Measurements from ENCODE around the gene RABL6. TPM values are rescaled to one million over a fixed set of nuclear protein-coding genes. Genes with fewer than 3 reads are reported as not detected.
A peak's percentile ranks its signal among the peaks of the same experiment; 100 is the strongest.

Gene RABL6
- total and polyA plus RNA-seq, 8 donors = 49.5 to 80.8 (median 62.3) TPM

GRCh38 chr9:136849960-136850865 lies 42.5 kb downstream of the RABL6 start:
- TF ChIP-seq CTCF (IDR thresholded peaks at IDR 0.05) = no peak

DNA sequence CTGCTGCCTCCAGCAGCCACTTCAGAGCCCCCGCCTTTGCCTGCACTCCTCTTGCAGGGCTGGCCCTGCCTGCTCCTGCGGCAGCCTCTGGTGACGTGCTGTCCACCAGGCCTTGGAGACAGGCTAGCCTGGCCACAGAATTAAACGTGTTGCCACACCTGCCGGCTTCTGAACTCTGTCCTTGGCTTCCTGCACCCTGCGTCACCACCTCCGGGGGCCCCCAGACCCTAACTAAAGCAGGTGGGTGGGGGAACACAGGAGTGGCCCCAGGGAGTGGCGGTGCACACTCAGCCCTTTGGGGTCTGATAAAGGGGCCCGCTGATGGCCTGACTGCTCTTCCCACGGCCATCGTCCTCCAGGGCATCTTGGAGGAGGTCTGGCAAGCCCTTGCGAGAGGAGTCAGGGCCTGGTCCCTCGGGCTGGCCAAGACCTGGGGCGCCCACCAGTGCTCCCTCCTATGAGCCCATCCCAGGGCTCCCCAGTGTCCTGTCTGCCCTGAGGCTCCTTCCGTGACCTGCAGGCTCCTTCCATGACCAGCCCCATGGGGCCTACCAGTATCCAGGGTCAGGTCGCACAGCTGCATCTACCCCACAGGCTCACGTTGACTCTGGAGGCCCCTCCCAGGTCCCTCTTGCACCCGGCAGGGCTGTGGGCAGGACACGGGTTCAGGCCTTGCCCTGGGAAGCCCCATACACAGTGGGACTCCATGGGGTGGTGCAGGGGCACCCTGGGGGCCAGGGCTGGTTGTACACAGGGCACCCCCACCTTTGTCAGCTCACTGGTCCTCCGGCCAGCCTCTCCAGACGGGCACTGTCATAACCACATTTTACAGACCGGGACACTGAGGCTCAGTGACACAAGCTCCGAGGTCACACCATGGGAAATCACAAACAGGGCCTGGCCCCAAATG lies 43.4 kb downstream of the RABL6 start:
- peaks cover 11 to 25% of the 10 kb centered on the region in 2 donors for H3K27me3 ChIP-seq
- intact Hi-C loops (cut with DNase I) = loop anchor here in 1 of 2 donors (10.0 kb wide), 1 partner anchor 84 kb away; no protein-coding TSS in a partner anchor
- H3K36me3 ChIP-seq = peaks cover 0 to 15% of the 10 kb centered on the region in 2 donors
- no peak overlapping the region for H3K27ac ChIP-seq
- no peak for ATAC-seq
- H3K4me3 ChIP-seq = no peak overlapping the region
- DNase-seq = peak in 1 of 4 donors; percentile 73
- H3K4me1 ChIP-seq = peaks cover 18 to 40% of the 10 kb centered on the region in 2 donors
- no peak for TF ChIP-seq CTCF (IDR thresholded peaks at IDR 0.05)
- no peaks in the 10 kb centered on the region for H3K9me3 ChIP-seq

More at GRCh38 chr9:136849960-136850865, 42.5 kb downstream of the RABL6 start:
- peak overlapping the region; percentile 77 to 93 for H3K4me3 ChIP-seq
- intact Hi-C loops (cut with DNase I) = loop anchor here in 1 of 2 donors (10.0 kb wide), 1 partner anchor 85 kb away; no protein-coding TSS in a partner anchor
- H3K36me3 ChIP-seq = peaks cover 0 to 15% of the 10 kb centered on the region in 2 donors
- H3K9me3 ChIP-seq = no peaks in the 10 kb centered on the region
- DNase-seq (peak in 1 of 4 donors; percentile 74), ATAC-seq (no peak)
- H3K27me3 ChIP-seq = peaks cover 18 to 34% of the 10 kb centered on the region in 2 donors
- H3K27ac ChIP-seq = peak overlapping the region; percentile 76 to 90
- peaks cover 18 to 45% of the 10 kb centered on the region in 2 donors for H3K4me1 ChIP-seq

- no peak for TF ChIP-seq CTCF (IDR thresholded peaks at IDR 0.05)
- Histone ChIP-seq H3K36me3 (peaks cover 0 to 15% of the 10 kb centered on the region in 2 donors), H3K27ac (no peak within 1 kb of the TSS), H3K9me3 (no peaks in the 10 kb centered on the region), H3K27me3 (peaks cover under 1 to 15% of the 10 kb centered on the region in 2 donors), H3K4me1 (peaks cover 14 to 30% of the 10 kb centered on the region in 2 donors), H3K4me3 (no peak within 1 kb of the TSS)
- DNase-seq (peak in 1 of 4 donors; percentile 76), ATAC-seq (no peak)
- intact Hi-C loops (cut with DNase I) = loop anchor here in 1 of 2 donors (10.0 kb wide), 1 partner anchor 83 kb away; no protein-coding TSS in a partner anchor
Observed at GRCh38 chr9:136851941-136852663, 44.4 kb downstream of the RABL6 start, which contains the start of gene MAMDC4. MAMDC4 (plus strand) TSS chr9:136852346; CDS start chr9:136852417, 71 bp downstream.

- TF ChIP-seq CTCF (IDR thresholded peaks at IDR 0.05) = no peak
- H3K36me3 ChIP-seq = peaks cover 0 to 15% of the 10 kb centered on the region in 2 donors
- intact Hi-C loops (cut with DNase I) = loop anchor here in 1 of 2 donors (10.0 kb wide), 1 partner anchor 82 kb away; no protein-coding TSS in a partner anchor
- H3K27me3 ChIP-seq = peaks cover 0 to 7% of the 10 kb centered on the region in 2 donors
- H3K27ac ChIP-seq = no peak overlapping the region
- DNase-seq (peak in 1 of 4 donors; percentile 73), ATAC-seq (no peak)
- H3K4me1 ChIP-seq = peaks cover 14 to 22% of the 10 kb centered on the region in 2 donors
- H3K9me3 ChIP-seq = no peaks in the 10 kb centered on the region
- H3K4me3 ChIP-seq = no peak overlapping the region
Observed at GRCh38 chr9:136852664-136853595, 45.2 kb downstream of the RABL6 start.
